HUES64 (cell line): Measurements from ENCODE around the gene WWOX.

Experiments used
- H3K27ac ChIP-seq: 2 replicates; pipeline ENCODE4 v1.7.0; 2013; ENCODE audit warnings: low read depth, low read length, inconsistent platforms
- H3K27me3 ChIP-seq: 2 replicates; pipeline ENCODE4 v1.6.1; 2013; ENCODE audit warnings: mild to moderate bottlenecking, low read length; ENCODE audit not compliant: insufficient read depth
- H3K36me3 ChIP-seq: 2 replicates; pipeline ENCODE4 v1.6.1; 2013; ENCODE audit warnings: mild to moderate bottlenecking, low read length; ENCODE audit not compliant: insufficient read depth
- H3K4me1 ChIP-seq: 2 replicates; pipeline ENCODE4 v1.6.1; 2013; ENCODE audit warnings: mild to moderate bottlenecking, low read length, moderate library complexity; ENCODE audit not compliant: insufficient read depth
- H3K4me3 ChIP-seq: 2 replicates; pipeline ENCODE4 v1.5.1; 2013; ENCODE audit warnings: mild to moderate bottlenecking, low read length, moderate library complexity
- H3K9ac ChIP-seq: 2 replicates; pipeline ENCODE4 v1.6.1; 2013; ENCODE audit warnings: mild to moderate bottlenecking, low read depth, low read length
- H3K9me3 ChIP-seq: 2 replicates; pipeline ENCODE4 v1.6.1; 2013; ENCODE audit warnings: low read depth, low read length; ENCODE audit not compliant: insufficient read depth
- WGBS: fragments of 150-250, 120-280 bp; methylation state at CpG from one replicate; pipeline ENCODE4 v1.1.7; 2013; ENCODE audit warnings: missing lambda C conversion rate; 5-methylcytosine and 5-hydroxymethylcytosine counted together

Gene WWOX

GRCh38 chr16:78091419-78091818 is 8.0 kb upstream of the WWOX start:
- no peaks in the 10 kb centered on the region for H3K9me3 ChIP-seq
- H3K27me3 ChIP-seq, result no peaks in the 10 kb centered on the region
- H3K4me3 ChIP-seq, result no peak overlapping the region
- no peaks in the 10 kb centered on the region for H3K36me3 ChIP-seq
- H3K27ac ChIP-seq, result no peak overlapping the region
- no peaks in the 10 kb centered on the region for H3K4me1 ChIP-seq
- H3K9ac ChIP-seq, result no peak overlapping the region
- 63% methylated on average over 1 of the region's 1 CpG for WGBS

DNA sequence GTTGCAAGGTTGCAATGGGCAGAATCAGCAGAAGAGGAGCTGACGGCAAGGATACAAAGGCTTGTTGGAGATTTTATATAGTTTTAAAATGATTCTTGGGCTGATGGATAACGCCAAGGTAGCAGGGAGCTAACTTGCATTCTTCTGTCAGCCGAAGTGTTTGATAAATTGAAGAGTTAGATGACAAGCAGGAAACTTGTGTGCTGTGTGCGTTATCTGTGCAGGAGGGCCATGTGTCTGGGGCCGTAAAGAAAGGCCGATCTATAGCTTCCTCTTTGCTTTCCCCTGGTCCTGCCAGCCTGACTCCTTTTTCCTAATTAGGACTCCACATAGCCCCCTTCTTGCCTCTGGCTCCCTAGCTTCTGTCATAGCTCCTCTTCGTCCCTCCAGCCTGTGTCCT is 6.7 kb upstream of the WWOX start:
- 92% methylated on average over 7 of the region's 7 CpGs for WGBS
- Histone ChIP-seq H3K4me1 (no peaks in the 10 kb centered on the region), H3K36me3 (no peaks in the 10 kb centered on the region), H3K27ac (no peak overlapping the region), H3K9ac (no peak overlapping the region), H3K4me3 (no peak overlapping the region), H3K27me3 (no peaks in the 10 kb centered on the region), H3K9me3 (no peaks in the 10 kb centered on the region)

GRCh38 chr16:78094166-78094565 is 5.3 kb upstream of the WWOX start:
- no peak overlapping the region for H3K27ac ChIP-seq
- no peaks in the 10 kb centered on the region for H3K4me1 ChIP-seq
- no peaks in the 10 kb centered on the region for H3K9me3 ChIP-seq
- no peaks in the 10 kb centered on the region for H3K27me3 ChIP-seq
- H3K9ac ChIP-seq, result no peak overlapping the region
- H3K36me3 ChIP-seq, result no peaks in the 10 kb centered on the region
- no peak overlapping the region for H3K4me3 ChIP-seq
- 92% methylated on average over 3 of the region's 3 CpGs for WGBS

DNA sequence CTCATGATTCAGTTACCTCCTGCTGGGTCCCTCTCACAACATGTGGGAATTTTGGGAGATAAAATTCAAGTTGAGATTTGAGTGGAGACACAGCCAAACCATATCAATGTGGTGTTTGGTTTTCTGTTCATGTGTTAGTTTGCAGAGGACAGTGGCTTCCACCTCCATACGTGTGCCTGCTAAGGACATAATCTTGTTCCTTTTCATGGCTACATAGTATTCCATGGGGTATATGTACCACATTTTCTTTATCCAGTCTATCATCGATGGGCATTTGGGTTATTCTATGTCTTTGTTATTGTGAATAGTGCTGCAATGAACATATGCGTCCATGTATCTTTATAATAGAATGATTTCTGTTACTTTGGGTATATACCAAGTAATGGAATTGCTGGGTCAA is 4.5 kb upstream of the WWOX start:
- H3K36me3 ChIP-seq, result no peaks in the 10 kb centered on the region
- no peak overlapping the region for H3K27ac ChIP-seq
- H3K4me3 ChIP-seq, result no peak overlapping the region
- no peak overlapping the region for H3K9ac ChIP-seq
- no peaks in the 10 kb centered on the region for H3K27me3 ChIP-seq
- no peaks in the 10 kb centered on the region for H3K9me3 ChIP-seq
- WGBS, result 94% methylated on average over 3 of the region's 3 CpGs
- no peaks in the 10 kb centered on the region for H3K4me1 ChIP-seq

DNA sequence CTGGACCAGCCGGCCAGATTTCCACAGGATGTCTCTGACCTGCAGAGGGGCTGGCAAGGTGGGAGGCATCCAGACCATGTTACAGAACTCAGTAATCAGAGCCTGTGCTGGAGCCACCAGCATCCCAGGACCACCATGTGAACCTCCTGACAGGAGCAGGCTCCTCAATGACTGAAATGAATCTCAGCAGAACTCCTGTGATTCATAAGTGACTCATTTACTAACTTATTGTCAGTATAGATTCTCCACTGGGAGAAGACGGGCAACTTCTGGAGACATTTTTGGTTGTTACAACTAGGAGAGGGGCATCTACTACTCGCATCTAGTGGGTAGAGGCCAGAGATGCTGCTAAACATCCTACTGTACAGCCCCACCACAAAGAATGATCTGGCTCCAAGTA is 3.1 kb upstream of the WWOX start:
- H3K4me1 ChIP-seq, result 0 out of 2 replicates have a peak, but pooled peaks cover 3% of the 10 kb centered on the region
- H3K9ac ChIP-seq, result no peak overlapping the region
- WGBS, result 99% methylated on average over 3 of the region's 3 CpGs
- H3K9me3 ChIP-seq, result no peaks in the 10 kb centered on the region
- H3K27ac ChIP-seq, result no peak overlapping the region
- H3K4me3 ChIP-seq, result no peak overlapping the region
- H3K36me3 ChIP-seq, result no peaks in the 10 kb centered on the region
- H3K27me3 ChIP-seq, result no peaks in the 10 kb centered on the region

DNA sequence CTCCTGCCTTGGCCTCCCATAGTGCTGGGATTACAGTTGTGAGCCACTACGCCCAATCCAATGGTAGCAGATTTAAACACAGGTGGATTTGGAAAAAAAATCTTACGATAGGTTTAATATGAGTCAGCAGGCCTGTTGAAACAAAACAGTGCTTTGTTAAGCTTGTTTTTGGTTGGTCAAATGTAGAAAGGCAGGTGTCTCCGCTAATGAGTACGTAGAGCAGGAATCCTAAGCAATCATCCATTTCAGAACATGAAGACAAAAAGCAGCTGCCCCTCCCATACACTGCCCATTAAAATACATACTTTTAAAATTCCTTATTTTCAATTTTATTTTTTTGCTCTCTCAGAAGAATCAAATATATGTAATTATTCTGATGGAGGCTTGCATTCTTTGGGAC is 1.9 kb upstream of the WWOX start:
- Histone ChIP-seq H3K27ac (no peak overlapping the region), H3K27me3 (no peaks in the 10 kb centered on the region), H3K4me1 (0 out of 2 replicates have a peak, but pooled peaks cover 3% of the 10 kb centered on the region), H3K4me3 (no peak overlapping the region), H3K9ac (no peak overlapping the region), H3K36me3 (no peaks in the 10 kb centered on the region), H3K9me3 (no peaks in the 10 kb centered on the region)
- WGBS, result 93% methylated on average over 4 of the region's 4 CpGs

DNA sequence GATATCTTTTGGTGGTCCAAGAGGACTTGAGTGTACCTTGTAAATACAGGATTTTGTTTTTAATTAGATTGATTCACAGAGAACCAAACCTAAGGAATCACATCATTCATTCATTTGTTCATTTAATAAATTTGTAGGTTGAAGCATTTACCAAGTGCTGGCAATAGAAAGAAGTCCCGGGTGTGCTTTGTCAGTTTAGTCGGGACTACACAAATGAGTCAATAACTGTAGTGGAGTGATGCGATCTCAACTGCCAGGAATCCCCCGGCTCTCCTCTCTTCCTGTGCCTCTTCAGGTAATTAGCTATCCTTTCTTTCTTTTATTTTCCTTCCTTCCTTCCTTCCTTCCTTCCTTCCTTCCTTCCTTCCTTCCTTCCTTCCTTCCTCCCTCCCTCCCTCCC is 1.4 kb upstream of the WWOX start:
- 82% methylated on average over 4 of the region's 4 CpGs for WGBS
- H3K4me1 ChIP-seq, result 0 out of 2 replicates have a peak, but pooled peaks cover 3% of the 10 kb centered on the region
- no peak overlapping the region for H3K4me3 ChIP-seq
- no peaks in the 10 kb centered on the region for H3K36me3 ChIP-seq
- H3K27ac ChIP-seq, result no peak overlapping the region
- no peak overlapping the region for H3K9ac ChIP-seq
- no peaks in the 10 kb centered on the region for H3K9me3 ChIP-seq
- H3K27me3 ChIP-seq, result no peaks in the 10 kb centered on the region

GRCh38 chr16:78098595-78099270 is 721 bp upstream of the WWOX start:
- no peak overlapping the region; the same call in 1 of the 2 replicates for H3K27ac ChIP-seq

DNA sequence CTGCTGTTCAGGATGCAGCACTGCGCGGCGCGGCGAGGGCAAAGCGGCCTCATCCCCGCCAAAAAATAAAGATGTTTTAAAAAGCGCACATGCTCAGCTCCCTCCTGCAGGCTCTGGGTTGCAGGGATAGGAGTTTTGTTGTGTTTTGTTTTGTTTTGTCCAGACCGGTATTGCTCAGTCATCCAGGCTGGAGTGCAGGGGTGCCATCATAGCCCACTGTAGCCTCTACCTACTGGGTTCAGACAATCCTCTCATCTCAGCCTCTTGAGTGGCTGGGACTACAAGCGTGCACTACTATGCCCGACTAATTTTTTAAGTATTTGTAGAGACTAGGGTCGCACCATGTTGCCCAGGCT is 636 bp downstream of the WWOX start:
- no peak overlapping the region for H3K27ac ChIP-seq
- H3K36me3 ChIP-seq, result no peaks in the 10 kb centered on the region
- WGBS, result 13% methylated on average over 12 of the region's 12 CpGs
- peak overlapping the region; percentile 78; the same call in 1 of the 2 replicates for H3K9ac ChIP-seq
- H3K4me3 ChIP-seq, result peak overlapping the region; percentile 86
- H3K4me1 ChIP-seq, result 0 out of 2 replicates have a peak, but pooled peaks cover 3% of the 10 kb centered on the region
- H3K27me3 ChIP-seq, result no peaks in the 10 kb centered on the region
- no peaks in the 10 kb centered on the region for H3K9me3 ChIP-seq

More at GRCh38 chr16:78098595-78099270, 721 bp upstream of the WWOX start:
- no peaks in the 10 kb centered on the region for H3K9me3 ChIP-seq
- no peak overlapping the region for H3K9ac ChIP-seq
- H3K4me1 ChIP-seq, result 0 out of 2 replicates have a peak, but pooled peaks cover 3% of the 10 kb centered on the region
- no peaks in the 10 kb centered on the region for H3K27me3 ChIP-seq
- no peaks in the 10 kb centered on the region for H3K36me3 ChIP-seq
- H3K4me3 ChIP-seq, result peak overlapping the region; percentile 86
- WGBS, result 70% methylated on average over 12 of the region's 12 CpGs

- Histone ChIP-seq H3K4me3 (no peak overlapping the region), H3K9ac (no peak overlapping the region), H3K27ac (no peak overlapping the region), H3K27me3 (no peaks in the 10 kb centered on the region), H3K9me3 (no peaks in the 10 kb centered on the region), H3K36me3 (no peaks in the 10 kb centered on the region), H3K4me1 (0 out of 2 replicates have a peak, but pooled peaks cover 3% of the 10 kb centered on the region)
- WGBS, result 94% methylated on average over 5 of the region's 5 CpGs
Measured at GRCh38 chr16:78102122-78102660, 2.7 kb downstream of the WWOX start.

GRCh38 chr16:78102865-78103264 is 3.4 kb downstream of the WWOX start:
- Histone ChIP-seq H3K4me3 (no peak overlapping the region), H3K4me1 (0 out of 2 replicates have a peak, but pooled peaks cover 3% of the 10 kb centered on the region), H3K9me3 (no peaks in the 10 kb centered on the region), H3K9ac (no peak overlapping the region), H3K27me3 (no peaks in the 10 kb centered on the region), H3K27ac (no peak overlapping the region), H3K36me3 (no peaks in the 10 kb centered on the region)
- WGBS, result 85% methylated on average over 10 of the region's 11 CpGs
